Measurements from ENCODE around the gene ATP6V1G1.

- peak; percentile 43; the same call in 1 of the 2 replicates for TF ChIP-seq CTCF (conservative IDR thresholded peaks at IDR 0.05; ENCODE audit: low read length)
- TF ChIP-seq EZH2phosphoT487 (IDR thresholded peaks at IDR 0.05; ENCODE audit: borderline replicate concordance, low read depth, low read length) = no peak
Observed at GRCh38 chr9:114571391-114571790, 16.2 kb upstream of the ATP6V1G1 start.

All from OCI-LY7 (cell line).